Endothelial cell of umbilical vein (primary cell): ENCODE measurements around the gene DNAJC25. TPM values are rescaled to one million over a fixed set of nuclear protein-coding genes. Genes with fewer than 3 reads are reported as not detected.

Experiments
- BruUV-seq: library from RNA; stranded (reverse); fragments of 400-500 nt; replicated peaks from 2 replicates; lab custom pipeline; 2021; lab: Mats Ljungman, UMichigan
- CTCF ChIA-PET: fragments of 300-600, 350-600 bp; sonication (Branson Sonifier 250); formaldehyde crosslinking; loops from one replicate; lab custom pipeline; 2021; ENCODE audit warnings: antibody characterized with exemption, inconsistent platforms; lab: Charles Lee
- POLR2A ChIA-PET: fragments of 300-600, 350-600 bp; sonication (Branson Sonifier 250); formaldehyde crosslinking; loops from one replicate; lab custom pipeline; 2021; ENCODE audit warnings: antibody characterized with exemption, inconsistent platforms; lab: Charles Lee
- DNase-seq: peaks from one replicate; pipeline ENCODE4 v3.0.0-alpha.2; 2011; ENCODE audit warnings: low read depth, low spot score
- FAIRE-seq: peaks from 2 replicates; lab custom pipeline; 2011; peaks lifted over from hg19 to GRCh38; lab: Jason Lieb, UNC
- H2AFZ ChIP-seq: 2 replicates; pipeline ENCODE4 v1.6.0; 2012; ENCODE audit warnings: low read depth, low read length, control low read depth, inconsistent platforms
- H3K27ac ChIP-seq: 2 replicates; pipeline ENCODE4 v1.5.1; 2011; ENCODE audit warnings: low read depth, mild to moderate bottlenecking, control low read depth, low read length, moderate library complexity; ENCODE audit not compliant: insufficient read depth
- H3K27me3 ChIP-seq, 2 experiments: 2 replicates each; pipeline versions ENCODE4 v1.6.0 to v1.6.1; 2011; ENCODE audit warnings: low read length in 2 of 2, mixed read lengths in 1 of 2; ENCODE audit not compliant: control insufficient read depth in 2 of 2, insufficient read depth in 2 of 2
- H3K36me3 ChIP-seq, 2 experiments: 2 replicates in 1 of 2; 3 replicates in 1 of 2; pipeline ENCODE4 v1.5.1; 2011; ENCODE audit warnings: low read length in 2 of 2, mild to moderate bottlenecking in 1 of 2, moderate library complexity in 1 of 2; ENCODE audit not compliant: control insufficient read depth in 2 of 2, insufficient read depth in 2 of 2; ENCODE audit errors: extremely low read depth in 1 of 2
- H3K4me1 ChIP-seq: 3 replicates; pipeline ENCODE4 v1.5.1; 2011; ENCODE audit warnings: mild to moderate bottlenecking, low read length; ENCODE audit not compliant: control insufficient read depth, insufficient read depth; ENCODE audit errors: extremely low read depth
- H3K4me2 ChIP-seq: 2 replicates; pipeline ENCODE4 v1.6.1; 2011; ENCODE audit warnings: low read length, control low read depth, mixed read lengths; ENCODE audit not compliant: insufficient read depth
- H3K4me3 ChIP-seq, 3 experiments: fragments of 200-600 bp in 1 of 3; sonication (generic), shearing (Covaris generic) in 1 of 3; replicated peaks in 1 of 3; 2 replicates each; pipeline ENCODE4 v1.5.1; 2011 to 2016; ENCODE audit warnings: control low read depth in 3 of 3, low read length in 3 of 3, mild to moderate bottlenecking in 2 of 3, inconsistent platforms in 1 of 3, low read depth in 1 of 3, moderate library complexity in 1 of 3; ENCODE audit not compliant: insufficient read depth in 1 of 3
- H3K79me2 ChIP-seq: 2 replicates; pipeline ENCODE4 v1.6.0; 2012; ENCODE audit warnings: low read length, inconsistent platforms; ENCODE audit not compliant: control insufficient read depth, insufficient read depth
- H3K9ac ChIP-seq: replicated peaks from 2 replicates; pipeline ENCODE3; 2011; ENCODE audit warnings: low read length, control low read depth; ENCODE audit not compliant: insufficient read depth; ENCODE audit errors: extremely low read depth
- H3K9me1 ChIP-seq: replicated peaks from 3 replicates; pipeline ENCODE4 v1.6.0; 2011; ENCODE audit warnings: mild to moderate bottlenecking, low read length; ENCODE audit not compliant: control insufficient read depth, insufficient read depth; ENCODE audit errors: extremely low read depth
- H3K9me3 ChIP-seq: replicated peaks from 2 replicates; pipeline ENCODE4 v1.5.1; 2012; ENCODE audit warnings: low read length, inconsistent platforms; ENCODE audit not compliant: control insufficient read depth, insufficient read depth
- H4K20me1 ChIP-seq: replicated peaks from 2 replicates; pipeline ENCODE3; 2011; ENCODE audit warnings: mild to moderate bottlenecking, low read length; ENCODE audit not compliant: control insufficient read depth, insufficient read depth; ENCODE audit errors: extremely low read depth
- EZH2 ChIP-seq: IDR thresholded peaks from 2 replicates; pipeline ENCODE4 v1.6.1; 2012; ENCODE audit warnings: borderline replicate concordance, low read depth, mild to moderate bottlenecking, moderate library complexity, low read length, inconsistent platforms; ENCODE audit not compliant: severe bottlenecking
- JUN ChIP-seq: IDR thresholded peaks from 2 replicates; pipeline ENCODE4 v1.6.1; 2011; ENCODE audit warnings: borderline replicate concordance, low read depth; ENCODE audit not compliant: insufficient read length, insufficient read depth
- MYC ChIP-seq: IDR thresholded peaks from one replicate; pipeline ENCODE4 v1.6.1; 2011; ENCODE audit warnings: mild to moderate bottlenecking, low read depth, low read length
- POLR2A ChIP-seq: IDR thresholded peaks from 2 replicates; pipeline ENCODE4 v1.6.1; 2012; ENCODE audit warnings: low read depth, mild to moderate bottlenecking, control low read depth, low read length
- dilution Hi-C: fragments of 300-500 bp; cut with MboI; formaldehyde crosslinking; loops from one replicate; pipeline ENCODE4 v1.15.0; 2019; ENCODE audit warnings: low sequenced_read_pairs; ENCODE audit not compliant: extremely low pct_ligation_motif_present
- intact Hi-C: fragments of 100-400 bp; cut with micrococcal nuclease; formaldehyde crosslinking; loops from one replicate; pipeline ENCODE4 v1.10.0; 2022
- polyA plus RNA-seq, 4 experiments: library from polyadenylated mRNA; depleted of rRNA in 3 of 4; stranded (reverse) in 3 of 4; unstranded in 1 of 4; fragments of >200 nt; gene quantifications; 2 replicates each; pipeline versions ENCODE4 v1.2.1 to v1.2.3, GENCODE V29; 2011 to 2012; ENCODE audit warnings: missing spikeins in 1 of 4
- total RNA-seq: library from RNA; stranded (reverse); gene quantifications from 2 replicates; pipeline ENCODE4 v1.2.3, GENCODE V29; 2021
- TF ChIP-seq, protein P1 (sequence below), 2 donors: IDR thresholded peaks; 1 replicate in 1 of 2; 2 replicates in 1 of 2; pipeline ENCODE4 v1.5.1; 2011; ENCODE audit warnings: low read length in 2 of 2, mild to moderate bottlenecking in 2 of 2, moderate library complexity in 2 of 2, control low read depth in 1 of 2, inconsistent platforms in 1 of 2, low read depth in 1 of 2; ENCODE audit not compliant: insufficient read depth in 1 of 2; ENCODE audit errors: extremely low read depth in 1 of 2
- TF ChIP-seq, protein P2 (sequence below): IDR thresholded peaks from 2 replicates; pipeline ENCODE4 v1.6.1; 2011; ENCODE audit not compliant: insufficient read depth, insufficient read length

The DNAJC25 gene
- total and polyA plus RNA-seq, 2 donors (not counting 3 experiments of a cell fraction or from before 2014, with no cell fraction given) = 1.7 to 5.5 TPM

DNA sequence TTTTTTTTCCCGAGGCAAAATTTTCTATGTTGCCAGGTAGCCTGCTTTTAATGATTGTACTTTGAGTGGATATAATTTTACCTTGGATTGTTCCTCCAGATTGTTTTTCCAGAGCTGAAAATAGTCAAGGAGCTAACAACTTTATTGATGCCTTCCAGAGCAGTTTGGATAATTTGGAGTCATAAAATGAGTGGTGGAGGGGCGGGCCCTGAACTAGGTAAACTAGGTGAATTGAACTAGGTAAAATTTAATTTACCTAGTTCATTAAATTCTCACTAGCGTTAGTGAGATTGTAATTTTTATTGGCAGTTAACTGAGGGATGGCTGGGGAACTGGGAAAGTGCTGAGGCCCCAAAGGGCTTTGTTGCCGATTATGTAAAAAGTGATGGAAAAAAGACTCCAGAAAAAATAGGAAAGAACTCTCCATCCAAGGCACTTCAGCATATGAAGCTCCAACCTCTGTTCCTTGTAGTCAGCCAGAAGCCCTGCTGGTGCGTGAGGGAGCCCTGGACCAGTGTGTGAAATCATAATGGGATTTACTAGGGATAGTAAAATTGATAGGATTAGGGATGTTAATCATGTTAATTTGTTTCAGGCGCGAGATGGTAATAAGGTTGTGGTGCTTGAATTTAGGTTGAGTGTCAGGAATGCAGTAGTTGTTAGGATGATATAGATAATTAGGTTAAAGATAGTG is 1.7 kb downstream of the DNAJC25 start:
- Histone ChIP-seq H4K20me1 (peaks cover 6% of the 10 kb centered on the region), H3K79me2 (peaks cover 63% of the 10 kb centered on the region), H3K4me2 (peak overlapping the region; percentile 98), H3K9me1 (no peaks in the 10 kb centered on the region), H3K9me3 (no peaks in the 10 kb centered on the region), H3K27ac (no peak overlapping the region), H3K36me3 (no peaks in the 10 kb centered on the region), H3K4me1 (peaks cover 31% of the 10 kb centered on the region), H3K4me3 (no peak overlapping the region), H3K9ac (peak overlapping the region; percentile 95), H2AFZ (no peak overlapping the region), H3K27me3 (no peaks in the 10 kb centered on the region)
- ChIA-PET POLR2A (interaction anchor here (1.2 kb wide), 1 partner anchor 14 kb away, joined by 4 read pairs; no protein-coding TSS in a partner anchor), CTCF (interaction anchor here (2.6 to 3.0 kb wide), 2 partner anchors 11 to 34 kb away, joined by 16 to 20 read pairs; partner anchors contain the start of gene PTGR1)
- no peak for TF ChIP-seq MYC
- no peak for TF ChIP-seq POLR2A
- TF ChIP-seq EZH2 = no peak
- TF ChIP-seq JUN = no peak
- TF ChIP-seq, protein P1, sequence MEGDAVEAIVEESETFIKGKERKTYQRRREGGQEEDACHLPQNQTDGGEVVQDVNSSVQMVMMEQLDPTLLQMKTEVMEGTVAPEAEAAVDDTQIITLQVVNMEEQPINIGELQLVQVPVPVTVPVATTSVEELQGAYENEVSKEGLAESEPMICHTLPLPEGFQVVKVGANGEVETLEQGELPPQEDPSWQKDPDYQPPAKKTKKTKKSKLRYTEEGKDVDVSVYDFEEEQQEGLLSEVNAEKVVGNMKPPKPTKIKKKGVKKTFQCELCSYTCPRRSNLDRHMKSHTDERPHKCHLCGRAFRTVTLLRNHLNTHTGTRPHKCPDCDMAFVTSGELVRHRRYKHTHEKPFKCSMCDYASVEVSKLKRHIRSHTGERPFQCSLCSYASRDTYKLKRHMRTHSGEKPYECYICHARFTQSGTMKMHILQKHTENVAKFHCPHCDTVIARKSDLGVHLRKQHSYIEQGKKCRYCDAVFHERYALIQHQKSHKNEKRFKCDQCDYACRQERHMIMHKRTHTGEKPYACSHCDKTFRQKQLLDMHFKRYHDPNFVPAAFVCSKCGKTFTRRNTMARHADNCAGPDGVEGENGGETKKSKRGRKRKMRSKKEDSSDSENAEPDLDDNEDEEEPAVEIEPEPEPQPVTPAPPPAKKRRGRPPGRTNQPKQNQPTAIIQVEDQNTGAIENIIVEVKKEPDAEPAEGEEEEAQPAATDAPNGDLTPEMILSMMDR (IDR thresholded peaks at IDR 0.05; ENCODE audit: extremely low read depth in 1 of 2, insufficient read depth in 1 of 2, low read depth in 1 of 2, low read length in 2 of 2) = no peak
- TF ChIP-seq, protein P2, sequence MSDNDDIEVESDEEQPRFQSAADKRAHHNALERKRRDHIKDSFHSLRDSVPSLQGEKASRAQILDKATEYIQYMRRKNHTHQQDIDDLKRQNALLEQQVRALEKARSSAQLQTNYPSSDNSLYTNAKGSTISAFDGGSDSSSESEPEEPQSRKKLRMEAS = no peak
- dilution Hi-C loops = no loop called here
- BruUV-seq = no TSS peak
- intact Hi-C loops = loop anchor here (5.0 kb wide), 1 partner anchor 69 kb away; no protein-coding TSS in a partner anchor
- FAIRE-seq (no peak), DNase-seq (no peak)
